Measurements from ENCODE around the gene APBB2. TPM values are rescaled to one million over a fixed set of nuclear protein-coding genes. Genes with fewer than 3 reads are reported as not detected.

APBB2 gene
- total RNA-seq, 1 donor = 92.3 TPM

DNA sequence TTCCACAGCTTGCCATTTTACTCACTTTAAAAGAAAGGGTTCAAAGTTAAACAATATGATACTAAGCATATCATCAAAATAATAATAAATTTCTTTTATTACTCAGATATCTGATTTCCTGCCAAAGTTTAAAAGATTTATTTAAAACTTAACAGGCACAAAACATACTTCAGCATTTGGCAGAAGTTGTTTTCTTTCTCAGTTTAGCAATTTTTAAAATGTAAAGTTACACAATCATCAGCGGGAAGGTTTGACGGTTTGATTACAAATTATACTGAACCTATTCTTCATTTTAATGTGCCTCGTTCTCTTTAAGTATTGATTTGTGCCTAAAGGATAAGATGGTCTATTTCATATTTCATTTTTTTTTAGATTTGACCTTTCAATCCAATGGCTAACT lies 227.2 kb downstream of the APBB2 start:
- no peak for DNase-seq (ENCODE audit: insufficient read length, low spot score, missing footprints)
- H3K36me3 ChIP-seq (ENCODE audit: insufficient read depth, low read length) = peaks cover 4% of the 10 kb centered on the region
- H4K20me1 ChIP-seq (ENCODE audit: insufficient read depth, low read length) = no peaks in the 10 kb centered on the region
- H3K27me3 ChIP-seq (ENCODE audit: insufficient read depth, low read length) = no peaks in the 10 kb centered on the region
- H2AFZ ChIP-seq (ENCODE audit: low read length) = no peak overlapping the region
- H3K79me2 ChIP-seq (ENCODE audit: insufficient read depth, low read length) = peaks cover 43% of the 10 kb centered on the region
- no peaks in the 10 kb centered on the region for H3K9me3 ChIP-seq (ENCODE audit: low read depth, low read length)
- no peak overlapping the region for H3K27ac ChIP-seq (ENCODE audit: low read depth, low read length)
- no peak overlapping the region for H3K4me2 ChIP-seq (ENCODE audit: insufficient read depth, low read length)
- H3K4me1 ChIP-seq (ENCODE audit: insufficient read depth, low read length) = peaks cover 26% of the 10 kb centered on the region
- no peak overlapping the region for H3K4me3 ChIP-seq (ENCODE audit: insufficient read depth, low read length)
- TF ChIP-seq CTCF (IDR thresholded peaks at IDR 0.05; ENCODE audit: extremely low read depth, low read depth, low read length) = no peak

DNA sequence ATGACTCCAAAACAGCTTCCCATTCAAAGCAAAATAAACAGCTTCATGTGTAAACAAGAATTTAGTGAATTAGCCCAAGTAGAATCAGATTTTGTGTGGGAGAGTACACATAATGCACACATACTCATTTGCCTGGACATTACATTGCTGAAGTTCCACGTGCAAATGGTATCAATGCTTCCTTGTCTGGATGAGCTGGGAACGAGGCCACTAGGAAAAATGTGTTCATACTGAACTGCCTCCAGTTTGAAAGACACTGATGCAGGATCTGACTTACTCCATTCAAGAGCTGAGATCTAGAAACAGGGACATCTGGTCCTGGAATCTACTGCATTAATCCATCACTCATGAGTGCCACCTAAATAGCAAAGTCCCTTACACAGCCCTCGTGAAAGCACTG lies 228.0 kb downstream of the APBB2 start:
- Histone ChIP-seq H3K4me1 (ENCODE audit: insufficient read depth, low read length) (peaks cover 18% of the 10 kb centered on the region), H3K9me3 (ENCODE audit: low read depth, low read length) (no peaks in the 10 kb centered on the region), H4K20me1 (ENCODE audit: insufficient read depth, low read length) (no peaks in the 10 kb centered on the region), H3K27ac (ENCODE audit: low read depth, low read length) (no peak overlapping the region), H3K79me2 (ENCODE audit: insufficient read depth, low read length) (peaks cover 40% of the 10 kb centered on the region), H3K4me3 (ENCODE audit: insufficient read depth, low read length) (no peak overlapping the region), H3K4me2 (ENCODE audit: insufficient read depth, low read length) (no peak overlapping the region), H3K27me3 (ENCODE audit: insufficient read depth, low read length) (no peaks in the 10 kb centered on the region), H2AFZ (ENCODE audit: low read length) (no peak overlapping the region), H3K36me3 (ENCODE audit: insufficient read depth, low read length) (peaks cover 4% of the 10 kb centered on the region)
- DNase-seq (ENCODE audit: insufficient read length, low spot score, missing footprints) = no peak
- TF ChIP-seq CTCF (IDR thresholded peaks at IDR 0.05; ENCODE audit: extremely low read depth, low read depth, low read length) = no peak

- no peak overlapping the region for H2AFZ ChIP-seq (ENCODE audit: low read length)
- H3K27me3 ChIP-seq (ENCODE audit: insufficient read depth, low read length) = no peaks in the 10 kb centered on the region
- H3K4me3 ChIP-seq (ENCODE audit: insufficient read depth, low read length) = no peak overlapping the region
- no peak for TF ChIP-seq CTCF (IDR thresholded peaks at IDR 0.05; ENCODE audit: extremely low read depth, low read depth, low read length)
- peaks cover 43% of the 10 kb centered on the region for H3K79me2 ChIP-seq (ENCODE audit: insufficient read depth, low read length)
- H3K4me1 ChIP-seq (ENCODE audit: insufficient read depth, low read length) = peaks cover 3% of the 10 kb centered on the region
- peaks cover 4% of the 10 kb centered on the region for H3K36me3 ChIP-seq (ENCODE audit: insufficient read depth, low read length)
- no peaks in the 10 kb centered on the region for H4K20me1 ChIP-seq (ENCODE audit: insufficient read depth, low read length)
- H3K9me3 ChIP-seq (ENCODE audit: low read depth, low read length) = no peaks in the 10 kb centered on the region
- DNase-seq (ENCODE audit: insufficient read length, low spot score, missing footprints) = no peak
- H3K27ac ChIP-seq (ENCODE audit: low read depth, low read length) = no peak overlapping the region
- H3K4me2 ChIP-seq (ENCODE audit: insufficient read depth, low read length) = no peak overlapping the region
Measured at GRCh38 chr4:40984051-40984450, 230.3 kb downstream of the APBB2 start.

GRCh38 chr4:40980318-40980883 lies 233.9 kb downstream of the APBB2 start:
- Histone ChIP-seq H3K27me3 (ENCODE audit: insufficient read depth, low read length) (no peaks in the 10 kb centered on the region), H4K20me1 (ENCODE audit: insufficient read depth, low read length) (no peaks in the 10 kb centered on the region), H3K27ac (ENCODE audit: low read depth, low read length) (no peak overlapping the region), H3K9me3 (ENCODE audit: low read depth, low read length) (no peaks in the 10 kb centered on the region), H3K4me3 (ENCODE audit: insufficient read depth, low read length) (no peak overlapping the region), H3K36me3 (ENCODE audit: insufficient read depth, low read length) (peaks cover 10% of the 10 kb centered on the region), H3K79me2 (ENCODE audit: insufficient read depth, low read length) (peaks cover 32% of the 10 kb centered on the region), H2AFZ (ENCODE audit: low read length) (no peak overlapping the region), H3K4me1 (ENCODE audit: insufficient read depth, low read length) (peaks cover 3% of the 10 kb centered on the region), H3K4me2 (ENCODE audit: insufficient read depth, low read length) (no peak overlapping the region)
- DNase-seq (ENCODE audit: insufficient read length, low spot score, missing footprints) = no peak
- TF ChIP-seq CTCF (IDR thresholded peaks at IDR 0.05; ENCODE audit: extremely low read depth, low read depth, low read length) = peak; percentile 70

Data from osteoblast (primary cell).